Gastrocnemius medialis (tissue), 4 donors: ENCODE measurements around the gene GJB3. TPM values are rescaled to one million over a fixed set of nuclear protein-coding genes. Genes with fewer than 3 reads are reported as not detected.
"Not testable (repeated sequence)": the region's sequence is repeated elsewhere in the genome, so short reads cannot be mapped to it uniquely, and the experiment has no call there.

Experiments
- ATAC-seq, 2 donors: fragments of 150-250 bp; one replicate each; pipeline ENCODE4 v1.9.1; 2016
- DNase-seq, 2 donors: peaks; one replicate each; pipeline ENCODE4 v3.0.0-alpha.2; 2019
- H3K27ac ChIP-seq, 4 donors: fragments of 200-600 bp; sonication (generic); 1 replicate in 1 of 4; 2 replicates in 3 of 4; pipeline ENCODE4 v1.5.1; 2016 to 2018; ENCODE audit warnings: mild to moderate bottlenecking in 2 of 4, moderate library complexity in 1 of 4
- H3K27me3 ChIP-seq, 3 donors: fragments of 200-600 bp; sonication (generic) in 2 of 3; 1 replicate in 1 of 3; 2 replicates in 2 of 3; pipeline versions ENCODE4 v1.5.1 to v1.6.0; 2016 to 2019; ENCODE audit warnings: mild to moderate bottlenecking in 1 of 3, moderate library complexity in 1 of 3
- H3K36me3 ChIP-seq, 2 donors: fragments of 200-600 bp; sonication (generic) in 1 of 2; one replicate each; pipeline ENCODE4 v1.5.1; 2017 to 2018
- H3K4me1 ChIP-seq, 2 donors: fragments of 200-600 bp; sonication (generic) in 1 of 2; one replicate each; pipeline ENCODE4 v1.5.1; 2016 to 2017; ENCODE audit warnings: mild to moderate bottlenecking in 2 of 2
- H3K4me3 ChIP-seq, 4 donors: fragments of 200-600 bp; sonication (generic) in 3 of 4; 1 replicate in 1 of 4; 2 replicates in 3 of 4; pipeline ENCODE4 v1.5.1; 2016 to 2019; ENCODE audit warnings: mild to moderate bottlenecking in 2 of 4
- H3K9me3 ChIP-seq, 3 donors: fragments of 200-600 bp; sonication (generic) in 2 of 3; 1 replicate in 1 of 3; 2 replicates in 2 of 3; pipeline ENCODE4 v1.5.1; 2016 to 2019
- CTCF ChIP-seq, 5 experiments: fragments of 450-650 bp in 3 of 5; fragments of 200-600 bp in 2 of 5; sonication (generic) in 2 of 5; IDR thresholded peaks in 4 of 5; conservative IDR thresholded peaks in 1 of 5; 1 replicate in 4 of 5; 2 replicates in 1 of 5; pipeline ENCODE4 v1.5.1; 2016 to 2019; ENCODE audit warnings: antibody characterized with exemption in 5 of 5, mild to moderate bottlenecking in 3 of 5, moderate library complexity in 3 of 5
- POLR2A ChIP-seq, 2 donors: fragments of 450-650 bp; IDR thresholded peaks; one replicate each; pipeline ENCODE4 v1.6.1; 2017; ENCODE audit warnings: antibody characterized with exemption in 2 of 2, mild to moderate bottlenecking in 2 of 2, moderate library complexity in 2 of 2
- in situ Hi-C, 4 donors: fragments of 200-750 bp; cut with MboI; loops; one replicate each; pipeline versions ENCODE4 v1.15.0 to v1.8.0; 2017; ENCODE audit warnings: low sequenced_read_pairs in 4 of 4
- intact Hi-C: fragments of 100-400 bp; cut with DNase I; formaldehyde crosslinking; loops from one replicate; pipeline ENCODE4 v1.15.1; 2023; ENCODE audit warnings: low total_unique reads
- total RNA-seq, 4 donors: library from RNA; depleted of rRNA; stranded (reverse); fragments of >200 nt; gene quantifications; one replicate each; pipeline versions ENCODE4 v1.1.0 to v1.2.3, GENCODE V29; 2016

Gene GJB3
- total RNA-seq, 4 donors from 2014 or later = not detected

DNA sequence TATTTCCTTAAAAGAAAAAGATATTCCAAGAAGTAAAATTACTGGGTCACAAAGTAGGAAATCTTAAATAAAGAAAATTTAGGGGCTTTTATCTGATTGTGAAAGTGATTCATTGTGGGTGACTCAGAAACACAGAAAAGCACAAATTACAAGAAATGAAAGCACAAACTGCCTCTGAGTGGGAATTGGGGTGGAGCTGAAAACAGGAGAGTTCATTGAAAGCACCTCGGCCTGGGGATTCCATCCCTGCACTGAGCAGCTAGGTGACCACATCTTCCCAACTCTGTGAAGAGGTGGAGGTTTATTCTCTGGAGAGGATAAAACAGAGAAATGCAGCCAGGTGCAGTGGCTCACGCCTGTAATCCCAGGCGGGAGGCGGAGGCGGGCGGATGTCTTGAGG is 19.2 kb downstream of the GJB3 start:
- DNase-seq = no peak
- Histone ChIP-seq H3K4me3 (no peak overlapping the region), H3K27ac (peak overlapping the region in 2 of 4 donors; percentile 48 to 60), H3K4me1 (no peaks in the 10 kb centered on the region), H3K36me3 (no peaks in the 10 kb centered on the region), H3K9me3 (no peaks in the 10 kb centered on the region), H3K27me3 (no peaks in the 10 kb centered on the region)
- intact Hi-C loops (no loop called here), in situ Hi-C loops (no loop called here)
- ATAC-seq = no peak
- TF ChIP-seq CTCF (IDR thresholded peaks at IDR 0.05 in 4 of 5, conservative IDR thresholded peaks at IDR 0.05 in 1 of 5) (no peak), POLR2A (IDR thresholded peaks at IDR 0.05) (no peak)

GRCh38 chr1:34803770-34804169 is 22.8 kb downstream of the GJB3 start:
- intact Hi-C loops = no loop called here
- Histone ChIP-seq H3K27ac (no peak overlapping the region), H3K36me3 (no peaks in the 10 kb centered on the region), H3K4me3 (no peak overlapping the region), H3K4me1 (no peaks in the 10 kb centered on the region), H3K27me3 (no peaks in the 10 kb centered on the region), H3K9me3 (no peaks in the 10 kb centered on the region)
- DNase-seq (no peak), ATAC-seq (no peak)
- TF ChIP-seq CTCF (IDR thresholded peaks at IDR 0.05 in 4 of 5, conservative IDR thresholded peaks at IDR 0.05 in 1 of 5) (no peak), POLR2A (IDR thresholded peaks at IDR 0.05) (no peak)
- in situ Hi-C loops = no loop called here

- Histone ChIP-seq H3K36me3 (no peaks in the 10 kb centered on the region), H3K4me3 (no peak overlapping the region), H3K27ac (no peak overlapping the region), H3K27me3 (no peaks in the 10 kb centered on the region), H3K4me1 (no peaks in the 10 kb centered on the region), H3K9me3 (no peaks in the 10 kb centered on the region)
- DNase-seq (no peak), ATAC-seq (no peak)
- TF ChIP-seq CTCF (IDR thresholded peaks at IDR 0.05 in 4 of 5, conservative IDR thresholded peaks at IDR 0.05 in 1 of 5) (no peak), POLR2A (IDR thresholded peaks at IDR 0.05) (no peak)
- in situ Hi-C loops (no loop called here), intact Hi-C loops (no loop called here)
These were observed 25.4 kb downstream of the GJB3 start for GRCh38 chr1:34806396-34806795.

GRCh38 chr1:34808051-34808810 is 27.2 kb downstream of the GJB3 start:
- Histone ChIP-seq H3K27ac (no peak overlapping the region), H3K4me3 (no peak overlapping the region), H3K36me3 (no peaks in the 10 kb centered on the region), H3K9me3 (no peaks in the 10 kb centered on the region), H3K4me1 (no peaks in the 10 kb centered on the region), H3K27me3 (no peaks in the 10 kb centered on the region)
- DNase-seq = no peak
- intact Hi-C loops (no loop called here), in situ Hi-C loops (no loop called here)
- no peak for ATAC-seq
- no peak for TF ChIP-seq CTCF (IDR thresholded peaks at IDR 0.05 in 4 of 5, conservative IDR thresholded peaks at IDR 0.05 in 1 of 5)
- TF ChIP-seq POLR2A (IDR thresholded peaks at IDR 0.05) = no peak

- H3K36me3 ChIP-seq, H3K4me3 ChIP-seq, DNase-seq, in situ Hi-C loops, H3K27ac ChIP-seq, H3K4me1 ChIP-seq, H3K9me3 ChIP-seq, ATAC-seq, intact Hi-C loops, H3K27me3 ChIP-seq: not testable (repeated sequence)
These were observed 29.8 kb downstream of the GJB3 start for GRCh38 chr1:34810781-34811180.
